GM23248 (cell line): ENCODE data around the gene INHBE.

Experiments
- EZH2 ChIP-seq: fragments of 200-600 bp; sonication (generic); IDR thresholded peaks from 2 replicates; pipeline ENCODE4 v1.6.1; 2018; ENCODE audit warnings: antibody characterized with exemption, mild to moderate bottlenecking; ENCODE audit not compliant: insufficient read depth, poor library complexity, severe bottlenecking
- EZH2phosphoT487 ChIP-seq: fragments of 200-600 bp; sonication (generic); IDR thresholded peaks from 2 replicates; pipeline ENCODE4 v1.6.1; 2018; ENCODE audit warnings: antibody characterized with exemption, moderate library complexity, mild to moderate bottlenecking, low read depth; ENCODE audit not compliant: insufficient read depth

DNA sequence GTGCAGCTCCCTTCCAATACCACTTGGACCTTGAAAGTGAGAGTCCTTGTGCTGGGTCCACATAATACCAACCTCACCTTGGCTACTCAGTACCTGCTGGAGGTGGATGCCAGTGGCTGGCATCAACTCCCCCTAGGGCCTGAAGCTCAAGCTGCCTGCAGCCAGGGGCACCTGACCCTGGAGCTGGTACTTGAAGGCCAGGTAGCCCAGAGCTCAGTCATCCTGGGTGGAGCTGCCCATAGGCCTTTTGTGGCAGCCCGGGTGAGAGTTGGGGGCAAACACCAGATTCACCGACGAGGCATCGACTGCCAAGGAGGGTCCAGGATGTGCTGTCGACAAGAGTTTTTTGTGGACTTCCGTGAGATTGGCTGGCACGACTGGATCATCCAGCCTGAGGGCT lies 5.7 kb upstream of the INHBE start:
- TF ChIP-seq EZH2: no peak
- TF ChIP-seq EZH2phosphoT487: no peak
